Measurements from ENCODE around the gene SCUBE3.

SCUBE3 gene

GRCh38 chr6:35219683-35220326 lies 6.0 kb downstream of the SCUBE3 start:
- no peak for TF ChIP-seq CTCF (IDR thresholded peaks at IDR 0.05; ENCODE audit: low read depth, low read length, missing control alignments)
- DNase-seq (ENCODE audit: extremely low read depth, low read depth), result no peak
- H3K4me3 ChIP-seq (replicated peaks; ENCODE audit: low read depth, low read length), result no peak overlapping the region

GRCh38 chr6:35220711-35221110 lies 7.0 kb downstream of the SCUBE3 start:
- no peak overlapping the region for H3K4me3 ChIP-seq (replicated peaks; ENCODE audit: low read depth, low read length)
- no peak for DNase-seq (ENCODE audit: extremely low read depth, low read depth)
- no peak for TF ChIP-seq CTCF (IDR thresholded peaks at IDR 0.05; ENCODE audit: low read depth, low read length, missing control alignments)

GRCh38 chr6:35223396-35223795 lies 9.6 kb downstream of the SCUBE3 start:
- H3K4me3 ChIP-seq (replicated peaks; ENCODE audit: low read depth, low read length), result no peak overlapping the region
- no peak for TF ChIP-seq CTCF (IDR thresholded peaks at IDR 0.05; ENCODE audit: low read depth, low read length, missing control alignments)
- no peak for DNase-seq (ENCODE audit: extremely low read depth, low read depth)

GRCh38 chr6:35224720-35225119 lies 11.0 kb downstream of the SCUBE3 start:
- no peak overlapping the region for H3K4me3 ChIP-seq (replicated peaks; ENCODE audit: low read depth, low read length)
- no peak for DNase-seq (ENCODE audit: extremely low read depth, low read depth)
- no peak for TF ChIP-seq CTCF (IDR thresholded peaks at IDR 0.05; ENCODE audit: low read depth, low read length, missing control alignments)

GRCh38 chr6:35228481-35228880 lies 14.7 kb downstream of the SCUBE3 start:
- no peak for TF ChIP-seq CTCF (IDR thresholded peaks at IDR 0.05; ENCODE audit: low read depth, low read length, missing control alignments)
- H3K4me3 ChIP-seq (replicated peaks; ENCODE audit: low read depth, low read length), result no peak overlapping the region
- no peak for DNase-seq (ENCODE audit: extremely low read depth, low read depth)

GRCh38 chr6:35229304-35229703 lies 15.5 kb downstream of the SCUBE3 start:
- no peak for TF ChIP-seq CTCF (IDR thresholded peaks at IDR 0.05; ENCODE audit: low read depth, low read length, missing control alignments)
- H3K4me3 ChIP-seq (replicated peaks; ENCODE audit: low read depth, low read length), result no peak overlapping the region
- DNase-seq (ENCODE audit: extremely low read depth, low read depth), result no peak

GRCh38 chr6:35230498-35230897 lies 16.7 kb downstream of the SCUBE3 start:
- no peak overlapping the region for H3K4me3 ChIP-seq (replicated peaks; ENCODE audit: low read depth, low read length)
- DNase-seq (ENCODE audit: extremely low read depth, low read depth), result no peak
- no peak for TF ChIP-seq CTCF (IDR thresholded peaks at IDR 0.05; ENCODE audit: low read depth, low read length, missing control alignments)

All from HFF-Myc (cell line).